ENCODE data around the gene DCAF6.
"Not testable (repeated sequence)": the region's sequence is repeated elsewhere in the genome, so short reads cannot be mapped to it uniquely, and the experiment has no call there.

The DCAF6 gene

GRCh38 chr1:168031198-168031597, 94.7 kb downstream of the DCAF6 start:
- no peak for DNase-seq (ENCODE audit: low read depth in 2 of 2)

- DNase-seq (ENCODE audit: low read depth in 2 of 2), result no peak
Observed at GRCh38 chr1:168031627-168032026, 95.1 kb downstream of the DCAF6 start.

- no peak for DNase-seq (ENCODE audit: low read depth in 2 of 2)
Observed at GRCh38 chr1:168032029-168032428, 95.5 kb downstream of the DCAF6 start.

- no peak for DNase-seq (ENCODE audit: low read depth in 2 of 2)
Observed at GRCh38 chr1:168035345-168035744, 98.9 kb downstream of the DCAF6 start.

- DNase-seq (ENCODE audit: low read depth in 2 of 2), result no peak
Observed at GRCh38 chr1:168042362-168042761, 105.9 kb downstream of the DCAF6 start.

- no peak for DNase-seq (ENCODE audit: low read depth in 2 of 2)
Observed at GRCh38 chr1:168045311-168045710, 108.8 kb downstream of the DCAF6 start.

GRCh38 chr1:168050307-168050706, 113.8 kb downstream of the DCAF6 start:
- DNase-seq (ENCODE audit: low read depth in 2 of 2), result no peak

- no peak for DNase-seq (ENCODE audit: low read depth in 2 of 2)
Observed at GRCh38 chr1:168050880-168051279, 114.4 kb downstream of the DCAF6 start.

- no peak for DNase-seq (ENCODE audit: low read depth in 2 of 2)
Observed at GRCh38 chr1:168053681-168054080, 117.2 kb downstream of the DCAF6 start.

GRCh38 chr1:168054117-168054516, 117.6 kb downstream of the DCAF6 start:
- DNase-seq (ENCODE audit: low read depth in 2 of 2), result no peak

- not testable (repeated sequence) for DNase-seq (ENCODE audit: low read depth in 2 of 2)
Observed at GRCh38 chr1:168056152-168056551, 119.7 kb downstream of the DCAF6 start.

GRCh38 chr1:168057355-168057754, 120.9 kb downstream of the DCAF6 start:
- DNase-seq (ENCODE audit: low read depth in 2 of 2), result no peak

- DNase-seq (ENCODE audit: low read depth in 2 of 2), result no peak
Observed at GRCh38 chr1:168057921-168058320, 121.4 kb downstream of the DCAF6 start.

- DNase-seq (ENCODE audit: low read depth in 2 of 2), result no peak
Observed at GRCh38 chr1:168064216-168064615, 127.7 kb downstream of the DCAF6 start.

- no peak for DNase-seq (ENCODE audit: low read depth in 2 of 2)
Observed at GRCh38 chr1:168065506-168065905, 129.0 kb downstream of the DCAF6 start.

GRCh38 chr1:168069384-168069783, 132.9 kb downstream of the DCAF6 start:
- no peak for DNase-seq (ENCODE audit: low read depth in 2 of 2)

GRCh38 chr1:168079761-168080160, 143.3 kb downstream of the DCAF6 start:
- no peak for DNase-seq (ENCODE audit: low read depth in 2 of 2)

- no peak for DNase-seq (ENCODE audit: low read depth in 2 of 2)
Observed at GRCh38 chr1:168081373-168082007, 145.0 kb downstream of the DCAF6 start.

GRCh38 chr1:168082008-168082876, 145.8 kb downstream of the DCAF6 start:
- peak; percentile 32 to 67 for DNase-seq (ENCODE audit: low read depth in 2 of 2)

- DNase-seq (ENCODE audit: low read depth in 2 of 2), result no peak
Observed at GRCh38 chr1:168083456-168084325, 147.2 kb downstream of the DCAF6 start.

GRCh38 chr1:168084396-168085231, 148.1 kb downstream of the DCAF6 start:
- peak; percentile 27 to 63 for DNase-seq (ENCODE audit: low read depth in 2 of 2)

All from stimulated activated CD4-positive, alpha-beta T cell treated with anti-CD3 and anti-CD28 coated beads, Interleukin-12 subunit alpha, Interleukin-12 subunit beta, amount 100 ng/mL, for 24 hours (primary cell).